Hematopoietic multipotent progenitor cell treated with erythropoietin and hydrocortisone succinate and interleukin-3 and kit ligand, for 6 days (in vitro differentiated cells): ENCODE results near the gene PLXNA2.

ENCODE experiments used
- DNase-seq: peaks from one replicate; pipeline ENCODE4 v3.0.0-alpha.2; 2015

PLXNA2 gene

DNA sequence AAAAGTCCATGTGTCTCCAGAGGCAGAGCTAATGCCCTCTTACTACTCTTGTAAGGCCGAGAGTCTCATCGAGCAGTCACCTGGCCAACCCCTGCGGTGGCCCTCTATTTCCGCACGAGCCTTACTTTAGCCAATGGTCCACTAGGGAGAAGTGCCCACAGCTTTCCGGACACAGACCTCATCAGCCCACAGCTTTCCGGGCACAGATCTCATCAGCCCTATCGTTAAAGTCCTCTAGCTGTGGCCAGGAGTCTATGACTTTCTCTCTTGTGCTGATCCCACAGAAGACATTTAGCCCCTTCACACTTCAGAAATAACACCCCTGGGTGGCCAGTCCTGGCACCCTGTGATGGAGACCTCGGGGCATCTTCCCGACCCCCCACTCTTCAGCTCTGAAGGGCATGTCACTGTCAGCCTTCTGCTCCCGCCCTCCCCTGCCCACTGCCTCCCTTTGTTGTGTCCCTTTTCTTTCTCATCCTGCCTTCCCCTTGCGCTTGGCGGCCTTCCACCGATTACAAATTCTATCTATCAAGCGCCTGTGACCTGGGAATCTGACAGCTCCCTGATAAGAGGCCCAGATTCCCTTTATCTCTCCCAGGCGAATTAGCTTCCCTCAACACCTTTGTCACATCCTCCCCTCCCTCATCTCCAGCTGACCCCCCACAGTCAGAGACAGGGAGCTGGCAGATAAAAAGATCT lies 161.0 kb downstream of the PLXNA2 start:
- DNase-seq, result no peak

DNA sequence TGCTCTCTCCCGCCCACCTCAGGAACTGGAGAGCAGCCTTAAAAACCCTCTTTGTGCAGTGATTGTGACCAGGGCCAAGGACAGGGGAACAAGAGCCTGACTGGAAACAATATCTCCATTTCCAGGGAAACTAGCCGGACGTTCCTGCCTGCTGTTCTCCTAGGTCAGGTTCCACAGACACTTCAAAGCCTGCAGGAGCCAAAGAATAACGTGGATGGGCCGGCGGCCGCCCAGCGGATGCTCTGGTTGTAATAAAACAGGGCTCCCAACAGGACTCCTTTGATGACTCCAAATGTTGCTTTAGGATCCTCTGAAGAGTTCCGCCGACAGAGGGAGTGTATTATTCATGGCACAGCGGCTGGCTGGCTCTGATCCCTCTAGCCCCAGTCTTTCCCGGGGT lies 162.2 kb downstream of the PLXNA2 start:
- DNase-seq, result no peak

DNA sequence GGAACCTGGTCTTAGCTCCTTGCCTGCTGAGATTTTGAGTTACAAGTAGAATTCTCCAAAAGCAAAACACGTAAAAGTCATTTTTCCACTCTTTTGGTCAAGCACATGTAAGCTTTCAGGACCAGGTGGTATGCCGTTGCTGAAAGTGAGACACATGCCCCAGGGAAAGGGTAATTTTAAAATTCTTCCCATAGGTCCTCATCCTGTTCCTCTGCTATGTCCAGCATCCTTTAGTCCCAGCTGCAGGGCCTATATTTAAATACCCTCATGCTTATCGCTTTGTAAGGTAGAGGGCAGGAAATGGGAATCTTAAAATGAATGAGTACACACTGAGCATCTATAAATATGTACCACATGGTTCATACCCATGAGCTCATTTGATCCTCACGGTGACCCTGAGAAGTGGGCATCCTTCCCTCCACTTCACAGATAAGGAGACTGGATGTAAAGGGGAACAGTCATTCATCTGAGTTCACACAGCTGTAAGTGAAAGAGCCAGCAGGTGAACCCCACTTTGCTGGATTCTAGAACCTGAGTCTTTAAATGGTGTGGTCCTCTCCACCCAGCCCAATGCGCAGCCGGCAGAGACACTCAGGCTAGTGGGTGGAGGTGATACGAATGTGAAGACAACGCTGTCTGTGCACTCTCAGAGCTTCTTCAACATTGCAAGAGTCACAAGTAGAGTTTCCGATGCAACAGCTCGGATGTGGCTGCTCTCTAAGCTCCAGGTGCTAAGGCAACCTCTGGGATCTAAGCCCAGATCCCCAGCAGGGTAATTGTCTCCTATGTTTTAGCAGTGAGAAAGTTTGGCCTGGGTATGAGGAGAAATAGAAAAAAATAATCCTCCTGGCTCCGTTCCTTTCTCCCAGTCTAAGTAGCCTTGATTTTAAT lies 163.5 kb downstream of the PLXNA2 start:
- no peak for DNase-seq

DNA sequence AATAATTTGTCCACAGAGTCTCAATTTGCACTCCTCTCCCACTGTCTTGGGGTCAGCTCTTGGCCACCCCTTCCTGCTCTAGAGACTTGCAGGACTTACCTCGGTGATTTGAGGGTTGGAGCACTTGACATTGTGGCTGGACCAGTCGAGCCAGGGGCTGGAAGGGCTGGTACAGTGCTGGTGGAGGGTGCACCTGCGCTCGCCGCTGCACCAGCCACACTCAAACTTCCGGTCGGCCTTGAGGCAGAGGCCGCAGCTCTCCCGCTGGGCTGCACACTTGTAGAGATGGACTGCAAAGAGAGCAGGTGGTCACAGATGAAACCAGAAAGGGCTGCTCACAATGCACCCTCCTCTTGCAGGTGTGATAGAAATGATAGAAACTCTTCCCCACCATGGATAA lies 165.0 kb downstream of the PLXNA2 start:
- DNase-seq, result no peak

DNA sequence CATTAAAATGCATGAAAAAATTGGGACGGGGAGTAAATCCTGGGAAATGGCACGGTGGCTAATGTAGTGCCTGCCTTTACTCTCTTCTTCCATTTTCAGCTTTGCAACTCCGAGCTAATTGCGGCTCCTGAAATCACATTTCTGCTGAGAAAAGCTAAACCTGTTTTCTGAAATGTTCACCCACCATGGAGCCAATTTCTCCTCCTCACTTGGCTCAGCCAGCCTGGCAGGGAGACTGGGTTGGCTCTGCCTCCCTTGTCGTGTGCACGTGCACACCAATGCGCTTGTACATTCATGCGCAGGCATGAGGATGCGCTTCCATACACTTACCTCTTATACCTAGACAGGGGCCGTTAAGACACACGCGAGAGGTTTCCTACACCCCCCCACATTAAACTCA lies 165.4 kb downstream of the PLXNA2 start:
- DNase-seq, result no peak

DNA sequence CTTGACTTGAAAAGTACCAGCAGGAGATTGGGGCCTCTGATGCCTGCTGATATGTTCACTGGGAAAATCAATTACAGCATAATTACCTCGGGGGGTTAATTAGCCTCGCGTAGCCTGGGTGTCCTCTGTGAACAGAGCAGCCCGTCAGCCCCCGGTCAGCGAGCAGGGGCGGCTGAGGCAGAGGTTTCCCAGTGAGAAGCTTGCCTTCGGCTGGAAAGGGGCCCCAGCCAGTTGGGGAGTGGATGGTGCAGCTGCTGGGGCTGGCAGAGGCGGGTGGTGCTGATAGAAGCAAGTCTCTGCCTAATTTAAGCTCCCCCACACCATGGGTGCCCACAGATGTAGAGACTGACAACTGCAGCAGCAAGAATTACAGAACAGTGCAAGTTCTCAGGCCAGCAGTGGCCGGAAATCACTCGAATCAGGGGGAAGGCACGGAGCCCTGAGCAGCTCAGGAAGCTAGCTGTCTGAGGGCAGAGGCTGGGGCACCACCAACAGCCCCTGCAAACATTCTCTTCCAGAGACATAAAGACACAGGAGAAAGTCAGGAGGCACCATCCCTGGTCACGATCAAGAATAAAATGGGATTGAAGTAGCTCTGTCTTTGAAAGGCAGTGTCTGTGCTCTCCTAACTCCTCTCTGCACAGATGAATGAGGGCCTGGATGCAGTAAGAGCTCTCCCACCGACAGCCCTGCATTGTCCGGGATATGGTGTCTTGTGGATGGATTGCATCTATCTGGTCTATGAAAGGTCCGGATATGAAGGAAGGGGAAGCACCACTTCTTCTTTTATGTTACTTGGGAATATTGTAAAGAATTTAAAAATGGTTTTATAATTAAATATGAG lies 166.7 kb downstream of the PLXNA2 start:
- DNase-seq, result no peak

DNA sequence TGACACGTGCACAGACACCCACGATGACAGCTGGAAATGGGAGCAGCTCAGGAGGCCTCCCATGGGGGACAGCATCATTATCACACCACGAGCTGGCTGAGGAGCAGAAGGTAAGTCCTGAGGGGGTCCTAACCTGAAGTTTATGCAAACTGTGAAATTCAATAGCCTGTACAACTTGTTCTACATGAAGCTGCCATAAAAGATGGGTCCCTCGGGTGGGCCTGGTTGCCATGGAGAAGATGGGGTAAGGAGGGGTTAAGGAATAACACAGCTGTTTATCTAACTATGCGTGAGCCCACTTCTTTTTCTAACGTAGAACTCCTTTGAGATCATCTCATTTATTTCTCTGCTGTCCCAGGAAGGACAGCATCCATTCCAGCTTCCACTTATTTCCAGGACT lies 169.8 kb downstream of the PLXNA2 start:
- no peak for DNase-seq

DNA sequence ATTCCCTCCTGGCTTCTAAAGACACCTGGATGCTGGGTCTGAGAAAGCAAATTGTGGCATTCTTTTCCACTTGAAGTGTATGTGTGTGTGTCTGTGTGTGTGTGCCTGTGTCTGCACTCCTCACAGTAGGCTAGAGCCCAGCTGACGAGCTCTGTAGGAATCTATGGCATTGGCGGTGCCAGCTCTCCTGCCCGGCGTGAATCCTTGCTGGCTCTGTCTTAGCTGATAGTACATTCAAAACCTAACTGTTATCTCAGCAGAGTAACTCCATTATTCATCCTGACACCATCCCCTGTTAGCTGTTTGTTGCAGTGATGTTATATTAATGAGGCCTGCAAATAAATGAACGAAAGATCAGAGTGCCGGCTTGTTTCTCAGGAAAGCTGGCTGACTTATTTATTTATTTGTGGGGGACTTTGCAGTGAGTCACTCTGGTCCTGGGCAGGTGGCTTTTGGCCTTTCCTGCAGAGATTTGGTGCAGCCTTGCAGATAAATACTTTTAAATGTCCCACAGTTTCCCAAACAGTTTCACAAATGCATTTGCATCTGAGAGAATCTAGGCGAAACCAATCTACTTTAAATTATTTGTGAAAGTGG lies 172.7 kb downstream of the PLXNA2 start:
- DNase-seq, result no peak

DNA sequence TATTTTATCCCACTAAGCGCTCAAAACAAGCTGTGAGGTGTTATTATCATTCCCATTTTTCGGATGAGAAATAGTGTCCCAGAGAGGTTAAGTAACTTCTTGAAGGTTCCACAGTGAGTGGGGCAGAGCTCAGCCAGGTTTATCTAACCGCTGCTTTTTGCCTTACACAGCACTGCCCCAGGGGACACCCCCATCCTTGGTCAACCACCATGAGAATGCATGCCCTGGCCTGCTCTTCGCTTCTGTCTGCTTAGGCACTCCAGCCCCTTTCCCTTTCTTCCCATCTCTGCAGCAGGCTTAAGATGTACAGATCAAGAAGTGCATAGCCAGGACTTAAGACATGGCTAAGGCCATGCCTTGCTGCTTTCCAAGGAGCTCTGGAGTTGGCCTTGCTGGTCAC lies 174.3 kb downstream of the PLXNA2 start:
- DNase-seq, result no peak

DNA sequence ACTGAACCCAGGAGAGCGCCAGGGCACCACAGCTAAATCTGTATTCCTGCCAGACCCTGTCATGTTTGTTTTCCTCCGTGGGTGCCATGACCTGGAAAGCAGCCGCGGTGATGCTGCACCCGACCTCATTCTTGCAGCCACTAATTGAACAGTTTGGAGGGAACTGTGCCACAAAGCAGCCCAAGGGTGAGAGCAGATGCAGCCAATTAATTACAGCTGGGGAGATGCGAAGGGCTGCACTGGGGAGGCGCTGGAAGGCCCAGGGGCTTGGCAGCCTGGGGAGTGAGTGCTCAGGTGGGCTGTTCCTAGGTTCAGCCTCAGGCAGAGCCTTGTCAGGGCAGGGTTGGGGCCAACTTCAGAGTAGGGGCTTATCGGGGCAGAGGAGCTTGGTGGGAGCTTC lies 174.9 kb downstream of the PLXNA2 start:
- DNase-seq, result no peak

DNA sequence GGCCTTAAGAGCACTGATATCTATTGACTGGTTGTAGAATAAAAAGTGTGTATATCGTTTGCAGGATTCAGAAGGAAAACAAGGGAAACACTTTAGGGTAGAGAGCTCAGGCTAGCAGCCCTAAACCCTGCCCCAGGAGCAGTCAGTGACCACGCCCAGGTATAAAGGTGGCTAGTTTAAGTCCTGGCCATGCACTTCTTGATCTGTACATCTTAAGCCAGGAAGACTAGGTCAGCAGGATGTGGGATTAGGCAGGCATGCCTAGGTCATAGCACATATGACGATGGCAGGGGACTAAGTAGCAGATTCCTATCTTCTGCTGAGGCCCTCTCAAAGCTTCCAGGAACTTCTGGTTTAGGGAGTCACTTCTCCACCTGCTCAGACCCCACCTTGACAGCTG lies 175.3 kb downstream of the PLXNA2 start:
- no peak for DNase-seq

DNA sequence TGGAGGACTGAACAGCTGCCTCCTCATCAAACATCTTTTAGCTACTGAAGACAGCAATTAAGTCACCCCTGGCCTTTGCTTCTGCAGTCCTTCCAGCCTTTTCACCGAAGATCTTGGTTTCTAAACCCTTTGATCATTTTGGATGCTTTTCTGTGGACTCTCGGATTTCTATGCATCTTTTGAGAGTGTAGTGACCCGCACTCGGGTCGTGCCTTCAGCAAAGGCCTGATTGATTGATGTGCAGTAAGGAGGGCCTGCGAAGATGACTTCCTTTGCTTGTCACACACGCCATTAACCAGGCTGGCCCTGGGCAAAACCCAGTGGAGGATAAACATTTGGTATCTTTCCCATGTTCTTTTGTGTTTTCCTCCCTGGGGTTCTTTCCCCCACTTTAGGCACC lies 175.8 kb downstream of the PLXNA2 start:
- no peak for DNase-seq

DNA sequence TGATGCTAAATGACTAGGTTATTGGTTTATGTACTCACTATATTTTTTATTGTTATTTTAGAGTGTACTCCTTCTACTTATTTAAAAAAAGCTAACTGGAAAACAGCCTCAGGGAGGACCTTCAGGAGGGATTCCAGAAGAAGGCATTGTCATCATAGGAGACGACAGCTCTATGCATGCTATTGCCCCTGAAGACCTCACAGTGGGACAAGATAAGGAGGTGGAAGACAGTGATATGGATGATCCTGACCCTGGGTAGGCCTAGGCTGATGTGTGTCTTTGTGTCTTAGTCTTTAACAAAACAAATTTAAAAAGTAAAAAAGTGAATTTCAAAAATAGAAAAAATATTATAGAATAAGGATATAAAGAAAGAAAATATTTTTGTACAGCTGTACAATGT lies 177.6 kb downstream of the PLXNA2 start:
- DNase-seq, result no peak

DNA sequence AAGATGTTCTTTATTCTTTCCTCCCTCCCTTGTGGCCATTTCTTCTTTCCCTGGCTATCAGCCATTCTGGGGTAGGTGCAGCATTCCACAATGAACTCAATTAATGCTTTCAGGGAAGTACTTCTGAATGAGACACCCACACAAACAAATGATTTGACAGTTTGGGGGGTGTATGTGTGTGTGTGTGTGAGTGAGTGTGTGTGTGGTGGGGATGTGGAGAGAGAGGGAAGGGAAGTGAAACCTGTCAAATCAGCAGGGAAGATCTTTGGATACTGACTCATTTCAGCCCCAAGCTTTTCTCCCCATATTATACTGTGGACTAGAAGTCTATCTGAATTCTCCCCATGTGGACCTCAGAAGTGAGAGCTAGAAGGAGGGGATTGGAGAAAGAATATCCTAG lies 178.3 kb downstream of the PLXNA2 start:
- DNase-seq, result no peak

DNA sequence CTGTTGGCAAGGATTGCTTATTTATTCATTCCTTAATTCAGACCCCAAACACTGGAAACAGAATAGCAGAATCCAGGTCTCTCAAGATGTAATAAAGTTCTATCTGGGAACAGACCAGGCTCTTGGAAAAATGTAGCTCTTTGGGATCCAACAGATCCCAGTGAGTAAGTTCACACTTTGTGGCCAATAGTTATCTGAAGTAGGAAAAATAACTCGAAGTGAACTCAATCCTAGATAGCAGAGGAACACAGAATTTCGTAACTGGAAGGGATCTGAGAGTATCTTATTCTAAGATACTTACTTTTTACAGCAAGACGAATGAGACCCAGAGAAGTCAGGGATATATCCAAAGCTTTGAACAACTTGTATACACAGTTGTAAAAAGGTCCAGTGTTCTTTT lies 182.6 kb downstream of the PLXNA2 start:
- DNase-seq, result no peak

DNA sequence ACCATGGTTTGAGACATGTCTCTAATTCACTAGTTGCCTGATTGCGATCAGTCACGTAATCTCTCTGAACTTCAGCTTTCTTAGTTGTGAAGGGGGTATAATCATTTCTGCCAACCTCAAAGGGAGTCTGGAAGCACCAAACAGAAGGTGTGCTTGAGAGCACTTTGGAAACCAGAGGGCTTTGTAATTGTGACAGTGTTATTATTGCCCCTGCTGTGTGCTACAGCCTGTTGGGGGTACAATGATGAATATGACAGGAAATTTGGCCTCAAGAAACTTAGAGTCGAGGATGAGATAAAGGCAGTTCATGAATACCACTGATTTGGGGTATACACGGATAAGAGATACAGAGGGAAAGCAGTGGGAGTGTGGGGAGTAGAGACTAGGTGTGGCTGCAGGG lies 183.1 kb downstream of the PLXNA2 start:
- no peak for DNase-seq

DNA sequence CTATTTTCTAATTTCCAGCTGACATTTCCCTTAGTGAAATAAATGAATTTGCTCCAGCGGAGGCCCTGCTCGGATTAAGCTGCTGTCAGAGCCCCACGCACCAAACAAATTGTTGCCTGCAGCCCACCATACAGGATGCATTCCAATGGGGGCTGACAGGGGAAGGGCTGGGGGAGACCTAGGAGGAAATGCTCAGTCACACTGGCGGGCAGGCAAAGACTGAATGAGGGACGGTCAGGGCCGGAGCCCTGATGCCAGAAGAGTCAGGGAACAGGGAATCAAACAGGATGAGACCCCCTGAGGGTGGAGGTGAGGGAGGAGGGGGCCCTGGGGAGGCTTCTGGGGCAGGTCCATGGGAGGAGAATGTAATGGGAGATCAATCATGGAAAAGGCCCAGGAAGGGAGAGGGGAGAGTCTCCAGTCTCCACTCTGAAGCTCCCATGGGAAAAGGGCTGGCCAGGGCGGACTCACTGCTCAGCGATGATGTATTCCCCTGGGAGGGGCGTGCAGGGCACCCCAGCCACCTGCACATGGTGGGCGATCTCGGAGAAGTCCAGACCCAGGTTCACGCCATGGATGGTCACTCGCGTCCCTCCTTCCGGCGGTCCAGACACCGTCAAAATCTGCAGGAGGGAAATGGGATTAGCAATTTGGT lies 183.8 kb downstream of the PLXNA2 start:
- DNase-seq, result no peak

DNA sequence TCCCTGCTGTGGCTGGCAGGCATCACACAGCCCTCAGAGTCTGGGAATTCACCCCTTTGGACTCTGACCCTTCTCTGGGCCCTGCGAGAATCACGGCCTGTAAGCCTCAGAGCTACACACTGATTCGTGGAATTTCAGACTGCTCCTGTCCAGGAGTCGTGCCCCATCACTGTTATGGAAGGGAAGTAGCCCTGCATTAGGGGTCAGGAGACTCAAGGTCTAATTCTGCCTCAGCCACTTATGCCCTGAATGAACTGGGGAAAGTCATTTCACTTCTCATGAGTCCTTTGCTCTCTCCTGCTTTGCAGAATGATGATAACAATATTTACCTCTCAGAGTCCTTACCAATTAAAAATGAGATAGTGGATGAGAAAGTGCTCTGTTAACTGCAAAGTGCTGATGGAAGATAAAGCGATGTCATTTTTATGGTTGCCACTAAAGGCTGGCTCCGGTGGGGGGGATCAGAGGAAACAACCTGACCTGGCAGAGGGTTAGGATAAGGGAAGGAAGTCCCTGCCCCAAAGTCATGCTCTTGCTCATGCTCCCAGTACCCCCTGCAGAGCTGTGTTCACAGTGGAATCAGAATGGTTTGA lies 184.7 kb downstream of the PLXNA2 start:
- no peak for DNase-seq

DNA sequence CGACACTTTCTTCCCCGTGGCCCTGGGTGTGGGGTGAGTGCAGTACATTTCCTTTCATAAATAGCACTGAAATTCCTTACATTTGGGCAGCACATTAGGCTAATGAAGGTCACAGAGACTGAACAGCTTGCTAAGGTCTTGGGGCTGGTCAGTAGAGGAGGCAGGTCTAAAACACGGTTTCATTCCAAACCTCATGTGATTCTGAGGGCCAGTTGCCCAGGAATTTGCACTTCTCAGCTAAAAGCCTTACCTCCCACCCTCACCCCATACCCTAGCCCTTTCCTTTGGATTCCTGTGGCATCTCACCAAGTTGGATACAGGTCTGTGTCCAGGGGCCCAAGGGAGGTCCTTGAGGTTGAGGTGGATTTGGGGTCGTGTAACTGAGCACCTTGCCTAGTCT lies 185.4 kb downstream of the PLXNA2 start:
- DNase-seq, result no peak

DNA sequence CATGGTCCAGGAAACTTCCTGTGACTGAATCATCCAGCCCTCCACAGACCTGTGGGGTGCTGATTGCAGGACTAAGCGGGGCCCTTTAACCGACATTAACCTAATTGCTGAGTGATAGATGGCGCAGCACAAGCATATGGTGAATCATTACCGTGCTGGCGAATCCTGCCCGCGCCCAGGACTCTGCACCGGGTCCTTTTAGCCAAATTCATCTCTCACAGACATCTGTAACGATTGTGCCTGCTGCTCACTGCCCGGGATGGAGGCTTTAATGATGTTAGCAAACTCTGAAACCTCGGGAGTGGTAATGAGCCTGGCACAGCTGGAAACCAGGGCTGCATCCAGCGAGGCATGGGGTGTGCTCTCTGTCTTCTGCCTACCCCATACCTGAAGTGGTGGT lies 185.9 kb downstream of the PLXNA2 start:
- no peak for DNase-seq

DNA sequence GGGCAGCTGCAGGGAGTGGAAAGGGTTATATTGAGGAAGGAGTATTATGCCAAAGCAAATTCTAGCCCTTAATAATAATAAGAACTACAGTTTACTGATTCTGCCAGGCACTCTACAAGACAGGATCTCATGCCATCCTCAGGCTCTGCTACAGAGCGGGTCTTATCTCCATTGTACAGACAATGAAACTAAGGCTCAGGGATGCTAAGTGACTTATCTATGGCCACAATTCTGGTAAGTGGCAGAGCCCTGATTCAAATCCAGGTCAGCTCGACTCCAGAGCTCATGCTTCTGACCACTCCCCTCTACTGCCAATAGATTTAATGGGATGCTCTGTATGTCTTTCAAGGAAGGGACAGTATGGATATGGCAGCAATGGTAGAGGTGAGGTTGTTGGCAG lies 187.1 kb downstream of the PLXNA2 start:
- DNase-seq, result peak; percentile 78

DNA sequence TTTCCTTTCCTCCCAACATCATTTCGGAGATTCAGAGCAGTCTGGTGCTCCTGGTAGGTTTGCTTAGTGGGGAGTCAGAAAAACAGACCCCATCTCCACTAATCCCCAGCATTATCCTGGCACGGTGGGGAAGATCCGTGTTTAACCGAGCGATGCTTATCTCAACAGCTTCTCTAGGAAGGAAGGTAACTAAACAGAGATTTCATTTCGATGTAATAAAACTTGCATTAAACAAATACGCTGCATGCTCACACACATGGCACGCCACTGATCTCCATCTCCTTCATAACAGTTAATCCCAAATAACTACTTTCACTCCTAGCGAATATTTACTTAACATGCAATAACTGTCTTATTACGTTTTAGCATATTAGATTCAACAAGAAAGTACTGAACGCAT lies 188.6 kb downstream of the PLXNA2 start:
- no peak for DNase-seq
